CD4-positive, alpha-beta memory T cell (primary cell): ENCODE measurements around the gene DLX1. TPM values are rescaled to one million over a fixed set of nuclear protein-coding genes. Genes with fewer than 3 reads are reported as not detected.

ENCODE experiments used
- CTCF ChIA-PET: fragments of 350-600 bp; sonication (Branson Sonifier 250); formaldehyde crosslinking; loops from one replicate; lab custom pipeline; 2021; ENCODE audit warnings: inconsistent platforms; ENCODE audit not compliant: partially characterized antibody; lab: Charles Lee
- POLR2A ChIA-PET: fragments of 350-600 bp; sonication (Branson Sonifier 250); formaldehyde crosslinking; loops from one replicate; lab custom pipeline; 2021; ENCODE audit not compliant: partially characterized antibody; lab: Charles Lee
- DNase-seq, 5 donors: peaks; one replicate each; pipeline versions ENCODE4 v3.0.0 to v3.0.0-alpha.2; 2020 to 2022; ENCODE audit warnings: mixed read lengths in 1 of 5
- H3K27ac ChIP-seq: one replicate; pipeline ENCODE4 v1.7.0; 2013; ENCODE audit warnings: low read depth, low read length
- H3K27me3 ChIP-seq: 2 replicates; pipeline ENCODE4 v1.7.0; 2013; ENCODE audit warnings: mild to moderate bottlenecking, low read length, moderate library complexity; ENCODE audit not compliant: insufficient read depth
- H3K36me3 ChIP-seq: 2 replicates; pipeline ENCODE4 v1.7.0; 2013; ENCODE audit warnings: mild to moderate bottlenecking, low read length, moderate library complexity; ENCODE audit not compliant: insufficient read depth
- H3K4me1 ChIP-seq: 2 replicates; pipeline ENCODE4 v1.7.0; 2013; ENCODE audit warnings: mild to moderate bottlenecking, low read length, moderate library complexity; ENCODE audit not compliant: insufficient read depth
- H3K4me3 ChIP-seq, 2 donors: one replicate each; pipeline ENCODE4 v1.7.0; 2013; ENCODE audit warnings: low read length in 2 of 2, mild to moderate bottlenecking in 1 of 2
- H3K9me3 ChIP-seq, 2 donors: one replicate each; pipeline ENCODE4 v1.7.0; 2013; ENCODE audit warnings: low read length in 2 of 2, control low read depth in 1 of 2; ENCODE audit not compliant: control insufficient read depth in 1 of 2
- H3K27ac Mint-ChIP-seq, 7 donors: one replicate each; pipeline ENCODE4 v1.8.0; 2020 to 2021; ENCODE audit warnings: mixed read lengths in 7 of 7, mild to moderate bottlenecking in 6 of 7, inconsistent platforms in 3 of 7, moderate library complexity in 3 of 7
- H3K27me3 Mint-ChIP-seq, 2 donors: one replicate each; pipeline ENCODE4 v1.8.0; 2020 to 2021; ENCODE audit warnings: mixed read lengths in 2 of 2
- H3K36me3 Mint-ChIP-seq, 2 donors: one replicate each; pipeline ENCODE4 v1.8.0; 2020 to 2021; ENCODE audit warnings: mixed read lengths in 2 of 2, inconsistent platforms in 1 of 2, mild to moderate bottlenecking in 1 of 2
- H3K4me1 Mint-ChIP-seq, 4 donors: one replicate each; pipeline ENCODE4 v1.8.0; 2020 to 2021; ENCODE audit warnings: mixed read lengths in 4 of 4, mild to moderate bottlenecking in 1 of 4
- H3K4me3 Mint-ChIP-seq, 8 donors: one replicate each; pipeline ENCODE4 v1.8.0; 2020 to 2021; ENCODE audit warnings: mixed read lengths in 8 of 8, mild to moderate bottlenecking in 7 of 8, moderate library complexity in 6 of 8, inconsistent platforms in 3 of 8
- H3K9me3 Mint-ChIP-seq, 8 donors: one replicate each; pipeline ENCODE4 v1.8.0; 2020 to 2021; ENCODE audit warnings: mixed read lengths in 8 of 8, mild to moderate bottlenecking in 5 of 8, inconsistent platforms in 3 of 8, moderate library complexity in 1 of 8
- intact Hi-C: fragments of 100-400 bp; cut with micrococcal nuclease; formaldehyde crosslinking; loops from one replicate; pipeline ENCODE4 v1.15.1; 2023
- polyA plus RNA-seq, 2 donors: library from polyadenylated mRNA; unstranded; fragments of 300-500 nt; fragmentation: Illumina TruSeq; gene quantifications; one replicate each; pipeline ENCODE4 v1.2.3, GENCODE V29; 2021
- total RNA-seq, 2 experiments: library from RNA; stranded (reverse); gene quantifications; one replicate each; pipeline ENCODE4 v1.2.3, GENCODE V29; 2021

Gene DLX1
- total and polyA plus RNA-seq, 4 experiments from 2014 or later = not detected

GRCh38 chr2:172046866-172047565 lies 38.3 kb upstream of the DLX1 start:
- H3K27ac ChIP-seq = no peak overlapping the region
- no peaks in the 10 kb centered on the region for H3K4me1 ChIP-seq
- no peaks in the 10 kb centered on the region for H3K27me3 ChIP-seq
- Mint-ChIP-seq H3K27ac (no peak overlapping the region), H3K4me3 (no peak overlapping the region), H3K4me1 (peaks cover 0 to 4% (median 2%) of the 10 kb centered on the region in 4 donors), H3K36me3 (no peaks in the 10 kb centered on the region), H3K27me3 (peaks cover 0 to 1% of the 10 kb centered on the region in 2 donors), H3K9me3 (no peaks in the 10 kb centered on the region)
- DNase-seq = no peak
- H3K9me3 ChIP-seq = no peaks in the 10 kb centered on the region
- intact Hi-C loops = no loop called here
- ChIA-PET POLR2A (no interaction called here), CTCF (no interaction called here)
- H3K4me3 ChIP-seq = no peak overlapping the region
- H3K36me3 ChIP-seq = no peaks in the 10 kb centered on the region

- intact Hi-C loops = no loop called here
- Mint-ChIP-seq H3K27ac (no peak overlapping the region), H3K4me1 (peaks cover 0 to 4% (median 2%) of the 10 kb centered on the region in 4 donors), H3K4me3 (no peak overlapping the region), H3K27me3 (peaks cover 0 to 1% of the 10 kb centered on the region in 2 donors), H3K9me3 (no peaks in the 10 kb centered on the region), H3K36me3 (no peaks in the 10 kb centered on the region)
- no peaks in the 10 kb centered on the region for H3K27me3 ChIP-seq
- ChIA-PET CTCF (no interaction called here), POLR2A (interaction anchor here (0.6 kb wide), 1 partner anchor 214 kb away, joined by 3 read pairs; no protein-coding TSS in a partner anchor)
- no peak overlapping the region for H3K4me3 ChIP-seq
- H3K36me3 ChIP-seq = no peaks in the 10 kb centered on the region
- H3K9me3 ChIP-seq = no peaks in the 10 kb centered on the region
- no peak overlapping the region for H3K27ac ChIP-seq
- no peaks in the 10 kb centered on the region for H3K4me1 ChIP-seq
- DNase-seq = no peak
Observed at GRCh38 chr2:172047566-172048507, 37.5 kb upstream of the DLX1 start.

- Mint-ChIP-seq H3K4me1 (peaks cover 0 to 4% (median 2%) of the 10 kb centered on the region in 4 donors), H3K36me3 (no peaks in the 10 kb centered on the region), H3K27ac (no peak overlapping the region), H3K9me3 (no peaks in the 10 kb centered on the region), H3K4me3 (no peak overlapping the region), H3K27me3 (peaks cover 0 to 1% of the 10 kb centered on the region in 2 donors)
- no peak overlapping the region for H3K27ac ChIP-seq
- DNase-seq = no peak
- no peaks in the 10 kb centered on the region for H3K9me3 ChIP-seq
- no peaks in the 10 kb centered on the region for H3K27me3 ChIP-seq
- ChIA-PET CTCF (no interaction called here), POLR2A (interaction anchor here (0.6 kb wide), 1 partner anchor 215 kb away, joined by 3 read pairs; no protein-coding TSS in a partner anchor)
- H3K36me3 ChIP-seq = no peaks in the 10 kb centered on the region
- no peaks in the 10 kb centered on the region for H3K4me1 ChIP-seq
- intact Hi-C loops = no loop called here
- H3K4me3 ChIP-seq = no peak overlapping the region
Observed at GRCh38 chr2:172048508-172049503, 36.5 kb upstream of the DLX1 start.

- Mint-ChIP-seq H3K27ac (no peak overlapping the region), H3K4me3 (no peak overlapping the region)
- no peak overlapping the region for H3K4me3 ChIP-seq
Observed at GRCh38 chr2:172049567-172050120, 35.7 kb upstream of the DLX1 start.

GRCh38 chr2:172050479-172051125 lies 34.7 kb upstream of the DLX1 start:
- CTCF ChIA-PET = interaction anchor here (0.8 kb wide), 1 partner anchor 56 kb away, joined by 3 read pairs; no protein-coding TSS in a partner anchor
- Histone ChIP-seq H3K27ac (no peak overlapping the region), H3K36me3 (no peaks in the 10 kb centered on the region), H3K9me3 (no peaks in the 10 kb centered on the region), H3K27me3 (no peaks in the 10 kb centered on the region), H3K4me3 (no peak overlapping the region), H3K4me1 (no peaks in the 10 kb centered on the region)
- intact Hi-C loops = no loop called here
- POLR2A ChIA-PET = no interaction called here
- H3K36me3 Mint-ChIP-seq = no peaks in the 10 kb centered on the region
- peaks cover 0 to 4% (median 2%) of the 10 kb centered on the region in 4 donors for H3K4me1 Mint-ChIP-seq
- no peak for DNase-seq
- no peak overlapping the region for H3K4me3 Mint-ChIP-seq
- H3K9me3 Mint-ChIP-seq = no peaks in the 10 kb centered on the region
- H3K27ac Mint-ChIP-seq = no peak overlapping the region
- peaks cover 0 to 1% of the 10 kb centered on the region in 2 donors for H3K27me3 Mint-ChIP-seq

More at GRCh38 chr2:172049567-172050120, 35.7 kb upstream of the DLX1 start:
- Histone ChIP-seq H3K36me3 (no peaks in the 10 kb centered on the region), H3K27me3 (no peaks in the 10 kb centered on the region), H3K27ac (no peak overlapping the region), H3K4me1 (no peaks in the 10 kb centered on the region), H3K9me3 (no peaks in the 10 kb centered on the region)
- DNase-seq = no peak
- intact Hi-C loops = no loop called here
- Mint-ChIP-seq H3K4me1 (peaks cover 0 to 4% (median 2%) of the 10 kb centered on the region in 4 donors), H3K36me3 (no peaks in the 10 kb centered on the region), H3K27me3 (peaks cover 0 to 1% of the 10 kb centered on the region in 2 donors), H3K9me3 (no peaks in the 10 kb centered on the region)
- CTCF ChIA-PET = no interaction called here
- POLR2A ChIA-PET = no interaction called here
